IPS-20b (cell line): ENCODE results near the gene CREB5.

Source experiments
- H3K27ac ChIP-seq: one replicate; pipeline ENCODE4 v1.5.1; 2013; ENCODE audit warnings: low read length
- H3K27me3 ChIP-seq: 2 replicates; pipeline ENCODE4 v1.6.1; 2013; ENCODE audit warnings: mild to moderate bottlenecking, low read length, inconsistent platforms; ENCODE audit not compliant: insufficient read depth
- H3K36me3 ChIP-seq: 2 replicates; pipeline ENCODE4 v1.6.1; 2013; ENCODE audit warnings: low read depth, mild to moderate bottlenecking, inconsistent platforms, low read length, moderate library complexity; ENCODE audit not compliant: insufficient read depth
- H3K4me1 ChIP-seq: 2 replicates; pipeline ENCODE4 v1.6.1; 2013; ENCODE audit warnings: mild to moderate bottlenecking, control low read depth, inconsistent platforms, low read length, moderate library complexity; ENCODE audit not compliant: insufficient read depth
- H3K4me3 ChIP-seq: 2 replicates; pipeline ENCODE4 v1.5.1; 2013; ENCODE audit warnings: mild to moderate bottlenecking, low read length, inconsistent platforms
- H3K9ac ChIP-seq: 2 replicates; pipeline ENCODE4 v1.6.1; 2013; ENCODE audit warnings: low read depth, mild to moderate bottlenecking, inconsistent platforms, low read length, moderate library complexity
- H3K9me3 ChIP-seq: 2 replicates; pipeline ENCODE4 v1.6.1; 2013; ENCODE audit warnings: mild to moderate bottlenecking, low read depth, low read length, inconsistent platforms; ENCODE audit not compliant: insufficient read depth

CREB5 gene

GRCh38 chr7:28505867-28506266, 93.5 kb downstream of the CREB5 start:
- no peak overlapping the region for H3K4me3 ChIP-seq
- no peaks in the 10 kb centered on the region for H3K27me3 ChIP-seq
- H3K27ac ChIP-seq, result no peak overlapping the region
- H3K9me3 ChIP-seq, result no peaks in the 10 kb centered on the region
- no peaks in the 10 kb centered on the region for H3K4me1 ChIP-seq
- no peaks in the 10 kb centered on the region for H3K36me3 ChIP-seq
- H3K9ac ChIP-seq, result no peak overlapping the region

GRCh38 chr7:28507525-28508282, 95.4 kb downstream of the CREB5 start:
- no peak overlapping the region for H3K27ac ChIP-seq
- H3K9ac ChIP-seq, result no peak overlapping the region

DNA sequence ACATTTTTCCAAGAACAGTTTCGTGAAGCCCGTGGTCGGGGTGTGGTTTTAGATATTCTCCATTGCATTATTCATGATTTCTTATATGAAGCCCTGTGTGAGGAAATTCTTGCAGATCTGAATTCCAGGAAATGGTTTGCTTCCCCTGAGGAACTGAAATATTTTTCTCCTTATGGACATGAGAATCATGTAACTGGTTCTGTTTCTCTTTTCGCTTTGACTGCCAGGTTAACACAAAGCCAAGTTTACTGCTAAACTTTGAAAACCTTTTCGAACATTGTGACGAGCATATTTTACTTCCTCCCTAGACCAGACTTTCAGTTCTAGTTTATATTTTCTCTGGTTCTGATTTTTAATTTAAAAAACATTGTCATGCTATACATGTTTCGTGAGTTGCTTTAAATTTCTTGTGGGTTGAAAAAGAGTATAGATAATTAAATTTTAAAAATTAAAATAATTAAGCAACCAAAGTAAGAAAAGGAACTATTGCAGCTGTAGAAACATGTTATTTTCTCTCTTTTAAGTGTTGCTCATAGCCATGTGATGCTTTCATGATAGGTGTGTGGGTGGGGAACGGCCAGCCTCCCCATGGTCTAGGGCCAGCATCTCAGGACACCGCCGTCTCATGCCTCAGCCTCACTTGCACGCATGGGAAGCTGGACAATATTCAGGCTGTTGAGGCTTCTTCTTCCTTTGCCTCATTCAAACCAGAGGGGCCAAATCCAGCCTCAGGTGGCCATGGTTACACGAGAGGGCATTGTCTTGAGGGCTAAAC, 97.1 kb downstream of the CREB5 start:
- H3K4me1 ChIP-seq, result no peaks in the 10 kb centered on the region
- no peak overlapping the region for H3K27ac ChIP-seq
- H3K36me3 ChIP-seq, result no peaks in the 10 kb centered on the region
- no peak overlapping the region for H3K4me3 ChIP-seq
- no peaks in the 10 kb centered on the region for H3K9me3 ChIP-seq
- H3K27me3 ChIP-seq, result no peaks in the 10 kb centered on the region
- H3K9ac ChIP-seq, result no peak overlapping the region

More at GRCh38 chr7:28507525-28508282, 95.4 kb downstream of the CREB5 start:
- Histone ChIP-seq H3K4me3 (no peak overlapping the region), H3K27me3 (no peaks in the 10 kb centered on the region), H3K4me1 (no peaks in the 10 kb centered on the region), H3K9me3 (no peaks in the 10 kb centered on the region), H3K36me3 (no peaks in the 10 kb centered on the region)

GRCh38 chr7:28510026-28510369, 97.7 kb downstream of the CREB5 start:
- H3K4me1 ChIP-seq, result no peaks in the 10 kb centered on the region
- no peak overlapping the region for H3K27ac ChIP-seq
- H3K4me3 ChIP-seq, result no peak overlapping the region
- no peaks in the 10 kb centered on the region for H3K36me3 ChIP-seq
- no peaks in the 10 kb centered on the region for H3K27me3 ChIP-seq
- H3K9ac ChIP-seq, result no peak overlapping the region
- no peaks in the 10 kb centered on the region for H3K9me3 ChIP-seq

- Histone ChIP-seq H3K4me1 (peaks cover 20% of the 10 kb centered on the region; the same call in 1 of the 2 replicates), H3K4me3 (no peak overlapping the region), H3K27me3 (no peaks in the 10 kb centered on the region), H3K27ac (no peak overlapping the region), H3K9ac (no peak overlapping the region), H3K36me3 (no peaks in the 10 kb centered on the region), H3K9me3 (no peaks in the 10 kb centered on the region)
These were observed 100.5 kb downstream of the CREB5 start for GRCh38 chr7:28512668-28513440.

DNA sequence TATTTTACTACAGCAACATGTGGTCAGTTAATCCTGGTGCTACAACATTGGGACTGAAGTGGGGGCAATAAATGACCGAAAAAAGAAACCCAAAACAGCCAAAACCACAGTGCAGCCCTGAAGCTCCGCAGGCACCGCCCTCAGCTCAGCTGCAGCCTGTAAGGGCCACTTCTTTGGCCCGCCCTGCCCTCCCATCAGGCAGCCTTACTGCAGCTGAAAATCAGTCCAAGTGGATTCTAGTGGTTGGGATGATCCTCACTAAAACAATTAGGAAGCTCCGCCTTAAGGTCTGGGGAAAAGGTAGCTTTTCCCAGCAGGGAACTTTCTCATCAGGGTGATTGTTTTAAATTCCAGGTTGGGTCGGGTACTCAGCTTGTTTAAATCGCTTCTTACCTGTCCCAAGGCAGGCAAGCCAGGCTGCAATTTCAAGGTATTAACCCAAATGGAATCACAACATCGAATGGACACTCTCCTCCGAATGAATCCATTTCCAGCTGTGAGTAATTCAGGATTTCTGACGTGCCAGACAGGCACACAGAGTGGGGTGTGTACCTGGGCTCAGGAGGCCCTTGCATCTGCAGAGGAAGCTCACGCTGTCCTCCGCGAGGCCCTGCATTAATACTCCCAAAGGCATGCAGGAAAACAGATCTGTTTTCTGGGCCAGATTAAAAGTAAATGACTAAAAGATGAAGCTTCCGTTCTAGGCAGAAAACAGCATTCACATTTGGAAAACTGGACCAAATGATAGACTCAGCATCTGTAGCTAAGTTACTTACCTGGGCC, 104.3 kb downstream of the CREB5 start:
- Histone ChIP-seq H3K9ac (no peak overlapping the region), H3K4me3 (no peak overlapping the region), H3K27me3 (no peaks in the 10 kb centered on the region), H3K4me1 (peaks cover 24% of the 10 kb centered on the region; the same call in 1 of the 2 replicates), H3K9me3 (no peaks in the 10 kb centered on the region), H3K27ac (no peak overlapping the region), H3K36me3 (no peaks in the 10 kb centered on the region)

- Histone ChIP-seq H3K36me3 (no peaks in the 10 kb centered on the region), H3K4me3 (no peak overlapping the region; the same call in 1 of the 2 replicates), H3K9me3 (no peaks in the 10 kb centered on the region), H3K27ac (no peak overlapping the region), H3K9ac (no peak overlapping the region), H3K27me3 (no peaks in the 10 kb centered on the region), H3K4me1 (peaks cover 24% of the 10 kb centered on the region; the same call in 1 of the 2 replicates)
These were observed 104.9 kb downstream of the CREB5 start for GRCh38 chr7:28517206-28517605.

DNA sequence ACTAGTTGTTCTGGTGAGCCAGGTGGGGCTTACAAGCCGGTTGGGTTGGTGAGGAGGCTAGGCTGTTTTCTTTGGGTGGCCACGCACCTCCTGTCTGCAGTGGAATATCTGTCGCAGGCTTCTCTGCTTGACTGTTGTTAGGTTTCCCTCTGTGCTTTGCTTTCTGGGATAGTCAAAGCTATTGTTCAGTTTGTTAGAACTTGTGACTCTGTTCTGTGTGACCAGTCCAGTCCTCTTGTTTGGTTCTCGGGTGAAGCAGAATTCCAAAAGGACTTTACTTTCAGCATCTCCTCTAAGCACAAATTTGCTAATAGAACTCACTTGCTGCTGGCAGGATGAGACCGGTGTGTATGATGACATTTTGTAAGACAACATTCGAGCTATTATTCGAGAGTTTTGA, 105.3 kb downstream of the CREB5 start:
- no peak overlapping the region for H3K27ac ChIP-seq
- H3K27me3 ChIP-seq, result no peaks in the 10 kb centered on the region

GRCh38 chr7:28520074-28521015, 108.0 kb downstream of the CREB5 start:
- Histone ChIP-seq H3K4me1 (peaks cover 24% of the 10 kb centered on the region; the same call in 1 of the 2 replicates), H3K27ac (no peak overlapping the region), H3K9me3 (no peaks in the 10 kb centered on the region), H3K9ac (no peak overlapping the region), H3K4me3 (no peak overlapping the region), H3K27me3 (no peaks in the 10 kb centered on the region), H3K36me3 (no peaks in the 10 kb centered on the region)

More for the DNA sequence above, 105.3 kb downstream of the CREB5 start:
- H3K9ac ChIP-seq, result no peak overlapping the region
- peaks cover 24% of the 10 kb centered on the region; the same call in 1 of the 2 replicates for H3K4me1 ChIP-seq
- H3K36me3 ChIP-seq, result no peaks in the 10 kb centered on the region
- no peaks in the 10 kb centered on the region for H3K9me3 ChIP-seq
- no peak overlapping the region; the same call in 1 of the 2 replicates for H3K4me3 ChIP-seq

- no peaks in the 10 kb centered on the region; the same call in 1 of the 2 replicates for H3K4me1 ChIP-seq
- no peak overlapping the region for H3K27ac ChIP-seq
- no peaks in the 10 kb centered on the region for H3K9me3 ChIP-seq
- H3K4me3 ChIP-seq, result no peak overlapping the region
- H3K27me3 ChIP-seq, result no peaks in the 10 kb centered on the region
- no peak overlapping the region for H3K9ac ChIP-seq
- no peaks in the 10 kb centered on the region for H3K36me3 ChIP-seq
These were observed 112.7 kb downstream of the CREB5 start for GRCh38 chr7:28524978-28525377.
